Esophagus muscularis mucosa (tissue), 4 donors: ENCODE measurements around the gene EIF4EBP2. TPM values are rescaled to one million over a fixed set of nuclear protein-coding genes. Genes with fewer than 3 reads are reported as not detected.

Source experiments
- DNase-seq: peaks from one replicate; pipeline ENCODE4 v3.0.0-alpha.2; 2017; ENCODE audit errors: extremely low spot score
- H3K27ac ChIP-seq, 4 donors: fragments of 200-600 bp; sonication (generic); replicated peaks in 1 of 4; 1 replicate in 3 of 4; 2 replicates in 1 of 4; pipeline ENCODE4 v1.5.1; 2016 to 2019; ENCODE audit warnings: mild to moderate bottlenecking in 1 of 4
- H3K27me3 ChIP-seq, 4 donors: fragments of 200-600 bp; sonication (generic); one replicate each; pipeline versions ENCODE4 v1.5.1 to v1.6.0; 2016 to 2019
- H3K36me3 ChIP-seq, 4 donors: fragments of 200-600 bp; sonication (generic); one replicate each; pipeline ENCODE4 v1.5.1; 2016 to 2019
- H3K4me1 ChIP-seq, 4 donors: fragments of 200-600 bp; sonication (generic); one replicate each; pipeline ENCODE4 v1.5.1; 2016 to 2019
- H3K4me3 ChIP-seq, 4 donors: fragments of 200-600 bp; sonication (generic); 1 replicate in 2 of 4; 2 replicates in 2 of 4; pipeline ENCODE4 v1.5.1; 2016 to 2019; ENCODE audit warnings: mild to moderate bottlenecking in 4 of 4, moderate library complexity in 1 of 4
- H3K9me3 ChIP-seq, 4 donors: fragments of 200-600 bp; sonication (generic); 1 replicate in 3 of 4; 2 replicates in 1 of 4; pipeline ENCODE4 v1.5.1; 2016 to 2019
- EP300 ChIP-seq: sonication (generic); formaldehyde crosslinking; IDR thresholded peaks from one replicate; pipeline ENCODE4 v1.6.1; 2017; ENCODE audit warnings: antibody characterized with exemption
- POLR2A ChIP-seq: fragments of 450-650 bp; IDR thresholded peaks from one replicate; pipeline ENCODE4 v1.6.1; 2017; ENCODE audit warnings: antibody characterized with exemption, moderate library complexity, mild to moderate bottlenecking, low read depth
- POLR2AphosphoS5 ChIP-seq, 2 donors: sonication (generic); formaldehyde crosslinking; IDR thresholded peaks; one replicate each; pipeline ENCODE4 v1.6.1; 2017; ENCODE audit warnings: antibody characterized with exemption in 2 of 2
- WGBS: methylation state at CpG from one replicate; pipeline ENCODE4 v1.1.5; 2018; 5-methylcytosine and 5-hydroxymethylcytosine counted together
- intact Hi-C: fragments of 100-400 bp; cut with DNase I; formaldehyde crosslinking; loops from one replicate; pipeline ENCODE4 v1.15.1; 2023
- total RNA-seq, 4 donors: library from RNA; depleted of rRNA; stranded (reverse); fragments of >200 nt; gene quantifications; one replicate each; pipeline versions ENCODE4 v1.1.0 to v1.2.1, GENCODE V29; 2016
- TF ChIP-seq, protein P1 (sequence below), 3 experiments: fragments of 200-600 bp in 2 of 3; fragments of 450-650 bp in 1 of 3; sonication (generic) in 2 of 3; IDR thresholded peaks; one replicate each; pipeline ENCODE4 v1.5.1; 2017 to 2019; ENCODE audit warnings: antibody characterized with exemption in 3 of 3, mild to moderate bottlenecking in 2 of 3, moderate library complexity in 1 of 3

EIF4EBP2 gene
- total RNA-seq, 4 donors from 2014 or later, result 73.6 to 99.9 (median 78.4) TPM

DNA sequence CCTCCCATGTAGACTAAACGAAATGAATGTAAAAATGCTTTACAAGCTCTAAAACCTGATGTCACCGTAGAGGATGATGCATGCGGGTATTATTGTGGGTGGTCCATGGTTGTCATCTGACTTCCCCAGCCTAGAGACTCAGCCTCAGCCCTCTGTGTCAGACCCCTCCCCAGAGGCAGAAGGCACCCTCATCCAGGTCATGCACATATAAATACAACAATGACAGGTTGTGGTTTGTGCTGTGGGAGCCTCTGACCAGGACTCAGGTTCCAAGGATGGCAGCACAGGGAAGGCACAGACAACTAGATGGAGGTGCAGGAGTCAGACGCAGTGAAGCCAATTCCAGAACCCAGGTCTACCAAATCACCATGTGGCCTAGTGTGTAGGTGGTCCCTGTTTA is 40.8 kb downstream of the EIF4EBP2 start:
- no peak overlapping the region for H3K4me3 ChIP-seq
- H3K36me3 ChIP-seq, result no peaks in the 10 kb centered on the region
- H3K27me3 ChIP-seq, result peaks cover 0 to 31% (median 14%) of the 10 kb centered on the region in 4 donors
- TF ChIP-seq POLR2AphosphoS5 (IDR thresholded peaks at IDR 0.05), result no peak
- no peak for TF ChIP-seq POLR2A
- TF ChIP-seq EP300, result no peak
- TF ChIP-seq, protein P1, sequence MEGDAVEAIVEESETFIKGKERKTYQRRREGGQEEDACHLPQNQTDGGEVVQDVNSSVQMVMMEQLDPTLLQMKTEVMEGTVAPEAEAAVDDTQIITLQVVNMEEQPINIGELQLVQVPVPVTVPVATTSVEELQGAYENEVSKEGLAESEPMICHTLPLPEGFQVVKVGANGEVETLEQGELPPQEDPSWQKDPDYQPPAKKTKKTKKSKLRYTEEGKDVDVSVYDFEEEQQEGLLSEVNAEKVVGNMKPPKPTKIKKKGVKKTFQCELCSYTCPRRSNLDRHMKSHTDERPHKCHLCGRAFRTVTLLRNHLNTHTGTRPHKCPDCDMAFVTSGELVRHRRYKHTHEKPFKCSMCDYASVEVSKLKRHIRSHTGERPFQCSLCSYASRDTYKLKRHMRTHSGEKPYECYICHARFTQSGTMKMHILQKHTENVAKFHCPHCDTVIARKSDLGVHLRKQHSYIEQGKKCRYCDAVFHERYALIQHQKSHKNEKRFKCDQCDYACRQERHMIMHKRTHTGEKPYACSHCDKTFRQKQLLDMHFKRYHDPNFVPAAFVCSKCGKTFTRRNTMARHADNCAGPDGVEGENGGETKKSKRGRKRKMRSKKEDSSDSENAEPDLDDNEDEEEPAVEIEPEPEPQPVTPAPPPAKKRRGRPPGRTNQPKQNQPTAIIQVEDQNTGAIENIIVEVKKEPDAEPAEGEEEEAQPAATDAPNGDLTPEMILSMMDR (IDR thresholded peaks at IDR 0.05), result no peak
- 84% methylated on average over 4 of the region's 4 CpGs for WGBS
- no peak for DNase-seq
- intact Hi-C loops, result no loop called here
- peaks cover 21 to 53% (median 48%) of the 10 kb centered on the region in 4 donors for H3K4me1 ChIP-seq
- no peaks in the 10 kb centered on the region for H3K9me3 ChIP-seq
- H3K27ac ChIP-seq, result no peak overlapping the region

DNA sequence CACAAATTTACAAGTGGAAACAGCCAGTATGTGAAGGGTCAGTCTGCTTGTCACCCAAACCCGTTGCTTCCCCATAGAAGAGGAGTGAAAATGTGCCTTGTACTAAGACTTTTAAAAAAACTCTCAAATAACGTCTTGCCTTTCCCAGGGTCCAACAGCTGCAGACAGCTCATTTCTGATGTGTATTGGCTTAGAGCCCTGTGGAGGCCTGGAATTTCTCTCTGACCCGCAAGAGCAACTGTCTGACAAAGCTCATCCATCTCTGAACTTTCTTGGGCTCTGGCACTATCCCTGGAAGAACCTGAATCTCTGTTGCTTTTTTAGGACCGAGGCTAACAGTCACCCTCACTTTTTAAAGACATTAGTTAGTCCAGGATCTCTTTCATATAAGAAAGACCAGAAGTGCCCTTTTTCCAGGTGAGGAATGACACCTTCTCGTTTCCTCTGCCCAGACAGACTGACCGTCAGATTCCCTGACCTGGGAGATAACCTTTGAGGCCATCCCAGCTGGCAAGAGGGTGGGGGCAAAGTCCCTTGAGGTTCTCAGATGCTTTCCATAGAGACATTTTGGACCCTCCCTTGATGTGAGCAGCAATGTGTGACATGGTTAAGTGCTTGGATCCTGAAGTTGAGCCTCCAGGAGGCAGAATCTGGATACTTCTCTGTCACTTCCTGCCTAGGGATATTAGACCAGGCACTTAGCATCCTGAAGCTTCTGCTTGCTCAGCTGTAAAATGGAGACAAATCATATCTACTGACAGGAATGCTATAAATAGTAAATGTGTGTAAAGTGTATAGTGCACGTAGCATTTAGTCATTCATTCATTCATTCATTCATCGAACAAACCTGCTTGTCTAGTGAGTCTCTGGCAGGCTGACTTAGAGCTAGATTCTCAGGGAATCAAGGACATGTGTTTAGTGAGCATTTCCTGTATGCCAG is 42.0 kb downstream of the EIF4EBP2 start:
- Histone ChIP-seq H3K9me3 (no peaks in the 10 kb centered on the region), H3K4me3 (no peak overlapping the region), H3K4me1 (peaks cover 11 to 41% (median 38%) of the 10 kb centered on the region in 4 donors), H3K36me3 (no peaks in the 10 kb centered on the region), H3K27me3 (peaks cover 0 to 18% (median 8%) of the 10 kb centered on the region in 4 donors), H3K27ac (peak overlapping the region; percentile 64 to 71 (median 66))
- intact Hi-C loops, result no loop called here
- no peak for DNase-seq
- 32% methylated on average over 8 of the region's 8 CpGs for WGBS
- TF ChIP-seq POLR2A, result no peak
- peak; percentile 44 to 66 for TF ChIP-seq POLR2AphosphoS5 (IDR thresholded peaks at IDR 0.05)

GRCh38 chr10:70448236-70448635 is 44.3 kb downstream of the EIF4EBP2 start:
- intact Hi-C loops, result no loop called here
- no peaks in the 10 kb centered on the region for H3K36me3 ChIP-seq
- H3K9me3 ChIP-seq, result no peaks in the 10 kb centered on the region
- H3K4me3 ChIP-seq, result no peak overlapping the region
- H3K4me1 ChIP-seq, result peaks cover 4 to 33% (median 29%) of the 10 kb centered on the region in 4 donors
- no peak for DNase-seq
- 63% methylated on average over 2 of the region's 2 CpGs for WGBS
- TF ChIP-seq, protein P1 (IDR thresholded peaks at IDR 0.05), result no peak
- TF ChIP-seq POLR2AphosphoS5 (IDR thresholded peaks at IDR 0.05) (no peak), EP300 (no peak), POLR2A (no peak)
- H3K27ac ChIP-seq, result no peak overlapping the region
- H3K27me3 ChIP-seq, result no peaks in the 10 kb centered on the region

GRCh38 chr10:70455213-70455630 is 51.3 kb downstream of the EIF4EBP2 start:
- TF ChIP-seq, protein P1 (IDR thresholded peaks at IDR 0.05), result no peak
- TF ChIP-seq EP300 (no peak), POLR2AphosphoS5 (IDR thresholded peaks at IDR 0.05) (no peak), POLR2A (no peak)
- Histone ChIP-seq H3K4me1 (peaks cover 20 to 27% (median 26%) of the 10 kb centered on the region in 4 donors), H3K27ac (no peak overlapping the region), H3K4me3 (no peak overlapping the region), H3K9me3 (no peaks in the 10 kb centered on the region), H3K36me3 (no peaks in the 10 kb centered on the region), H3K27me3 (no peaks in the 10 kb centered on the region)
- DNase-seq, result no peak
- 80% methylated on average over 6 of the region's 6 CpGs for WGBS
- intact Hi-C loops, result no loop called here

DNA sequence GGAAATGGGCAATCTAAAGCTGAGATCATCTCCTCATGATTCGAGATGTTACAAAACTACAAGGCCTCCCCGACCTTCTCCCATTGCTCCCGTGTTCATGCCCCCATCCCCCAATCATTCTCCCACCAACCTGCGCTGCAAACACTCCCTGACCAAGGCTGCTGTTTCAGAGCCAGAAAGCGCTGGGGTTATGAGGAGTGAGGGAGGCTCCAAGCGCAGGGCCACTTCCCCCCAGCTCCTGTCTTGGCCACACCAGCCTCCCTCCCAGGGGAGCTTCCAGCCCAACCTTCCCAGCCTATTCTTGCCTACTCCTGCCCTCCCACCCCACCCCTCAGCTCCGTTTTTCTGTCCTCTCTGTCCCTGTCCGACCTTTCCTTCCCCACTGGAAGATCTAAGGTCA is 52.2 kb downstream of the EIF4EBP2 start:
- intact Hi-C loops, result no loop called here
- 69% methylated on average over 8 of the region's 8 CpGs for WGBS

More for the DNA sequence above, 52.2 kb downstream of the EIF4EBP2 start:
- H3K36me3 ChIP-seq, result no peaks in the 10 kb centered on the region
- H3K27ac ChIP-seq, result no peak overlapping the region
- H3K9me3 ChIP-seq, result no peaks in the 10 kb centered on the region
- TF ChIP-seq POLR2AphosphoS5 (IDR thresholded peaks at IDR 0.05) (no peak), POLR2A (no peak), EP300 (no peak)
- TF ChIP-seq, protein P1 (IDR thresholded peaks at IDR 0.05), result no peak
- H3K27me3 ChIP-seq, result no peaks in the 10 kb centered on the region
- no peak for DNase-seq
- peaks cover 20 to 31% (median 28%) of the 10 kb centered on the region in 4 donors for H3K4me1 ChIP-seq
- no peak overlapping the region for H3K4me3 ChIP-seq
